Liver (tissue), 9 donors: Measurements from ENCODE around the gene NECTIN4. TPM values are rescaled to one million over a fixed set of nuclear protein-coding genes. Genes with fewer than 3 reads are reported as not detected.

Experiments
- DNase-seq: peaks from one replicate; pipeline ENCODE4 v3.0.0-alpha.2; 2017; ENCODE audit warnings: low spot score
- H3K27ac ChIP-seq, 2 donors: one replicate each; pipeline ENCODE4 v1.7.0; 2013; ENCODE audit warnings: inconsistent platforms in 2 of 2, low read length in 2 of 2, control low read depth in 1 of 2, low read depth in 1 of 2, mild to moderate bottlenecking in 1 of 2
- H3K27me3 ChIP-seq, 4 donors: one replicate each; pipeline versions ENCODE4 v1.6.1 to v1.7.0; 2013; ENCODE audit warnings: low read length in 3 of 4, inconsistent platforms in 1 of 4, mild to moderate bottlenecking in 1 of 4, moderate library complexity in 1 of 4; ENCODE audit not compliant: control insufficient read depth in 4 of 4, insufficient read depth in 4 of 4
- H3K36me3 ChIP-seq, 4 donors: one replicate each; pipeline versions ENCODE4 v1.6.1 to v1.7.0; 2013; ENCODE audit warnings: low read length in 3 of 4, mild to moderate bottlenecking in 3 of 4, low read depth in 1 of 4, moderate library complexity in 1 of 4; ENCODE audit not compliant: control insufficient read depth in 4 of 4, insufficient read depth in 3 of 4
- H3K4me1 ChIP-seq, 4 donors: one replicate each; pipeline versions ENCODE4 v1.6.1 to v1.7.0; 2013; ENCODE audit warnings: low read length in 3 of 4, mild to moderate bottlenecking in 3 of 4, moderate library complexity in 1 of 4; ENCODE audit not compliant: control insufficient read depth in 4 of 4, insufficient read depth in 4 of 4
- H3K4me3 ChIP-seq, 3 donors: one replicate each; pipeline versions ENCODE4 v1.6.1 to v1.7.0; 2013; ENCODE audit warnings: low read length in 3 of 3, control low read depth in 1 of 3, low read depth in 1 of 3, mild to moderate bottlenecking in 1 of 3
- H3K9ac ChIP-seq, 2 donors: one replicate each; pipeline ENCODE4 v1.7.0; 2013; ENCODE audit warnings: low read length in 2 of 2, mild to moderate bottlenecking in 2 of 2, moderate library complexity in 2 of 2, control low read depth in 1 of 2, low read depth in 1 of 2
- H3K9me3 ChIP-seq, 4 donors: one replicate each; pipeline versions ENCODE4 v1.6.1 to v1.7.0; 2013; ENCODE audit warnings: low read length in 3 of 4; ENCODE audit not compliant: control insufficient read depth in 4 of 4
- FOXA2 ChIP-seq: IDR thresholded peaks from 2 replicates; pipeline ENCODE4 v1.6.1; 2016; ENCODE audit warnings: antibody characterized with exemption
- HNF4A ChIP-seq, 2 donors: conservative IDR thresholded peaks; 2 replicates each; pipeline ENCODE4 v1.6.1; 2016; ENCODE audit warnings: antibody characterized with exemption in 2 of 2, mild to moderate bottlenecking in 2 of 2
- JUND ChIP-seq, 2 donors: IDR thresholded peaks; 2 replicates each; pipeline ENCODE4 v1.6.1; 2016; ENCODE audit warnings: antibody characterized with exemption in 2 of 2
- RAD21 ChIP-seq, 2 donors: IDR thresholded peaks; 2 replicates each; pipeline ENCODE4 v1.6.1; 2016; ENCODE audit warnings: antibody characterized with exemption in 2 of 2, mild to moderate bottlenecking in 2 of 2
- RXRA ChIP-seq, 2 donors: IDR thresholded peaks; 2 replicates each; pipeline ENCODE4 v1.6.1; 2017 to 2018; ENCODE audit warnings: antibody characterized with exemption in 2 of 2, mild to moderate bottlenecking in 1 of 2
- SP1 ChIP-seq: IDR thresholded peaks from 2 replicates; pipeline ENCODE4 v1.6.1; 2018; ENCODE audit warnings: antibody characterized with exemption, mild to moderate bottlenecking
- TAF1 ChIP-seq: conservative IDR thresholded peaks from 2 replicates; pipeline ENCODE4 v1.6.1; 2016; ENCODE audit warnings: antibody characterized with exemption, mild to moderate bottlenecking
- YY1 ChIP-seq: IDR thresholded peaks from 2 replicates; pipeline ENCODE4 v1.6.1; 2016; ENCODE audit warnings: antibody characterized with exemption, mild to moderate bottlenecking
- WGBS: extraction: QIAGEN DNeasy Blood & Tissue Kit; methylation state at CpG from one replicate; pipeline ENCODE4 v1.1.7; 2013; 5-methylcytosine and 5-hydroxymethylcytosine counted together
- polyA plus RNA-seq, 2 donors: library from polyadenylated mRNA; stranded (reverse) in 1 of 2; unstranded in 1 of 2; fragments of 200-250 nt in 1 of 2; fragments of >200 nt in 1 of 2; fragmentation: Nextera tagmentation in 1 of 2; extraction: Ambion mirVana in 1 of 2; gene quantifications; one replicate each; pipeline versions ENCODE4 v1.2.1 to v1.2.3, GENCODE V29; 2013 to 2015
- total RNA-seq, 2 donors: library from RNA; depleted of rRNA; stranded (reverse); fragments of >200 nt; gene quantifications; one replicate each; pipeline ENCODE4 v1.2.3, GENCODE V29; 2014
- TF ChIP-seq, protein P1 (sequence below): IDR thresholded peaks from 2 replicates; pipeline ENCODE4 v1.6.1; 2016; ENCODE audit warnings: antibody characterized with exemption
- TF ChIP-seq, protein P2 (sequence below): IDR thresholded peaks from 2 replicates; pipeline ENCODE4 v1.6.1; 2016; ENCODE audit warnings: antibody characterized with exemption
- TF ChIP-seq, protein P3 (sequence below): IDR thresholded peaks from 2 replicates; pipeline ENCODE4 v1.6.1; 2016; ENCODE audit warnings: antibody characterized with exemption
- TF ChIP-seq, protein P4 (sequence below): IDR thresholded peaks from 2 replicates; pipeline ENCODE4 v1.6.1; 2016; ENCODE audit warnings: antibody characterized with exemption, mild to moderate bottlenecking
- TF ChIP-seq, protein P5 (sequence below): fragments of 150-350 bp; IDR thresholded peaks from 2 replicates; pipeline ENCODE4 v1.5.1; 2017; ENCODE audit warnings: improper control_type of control experiment, low read depth, low read length; ENCODE audit not compliant: missing input control
- donor health status: healthy.
- donor health status: healthy.
- donor health status: healthy.
- donor health status: healthy.
- donor health status: healthy.

The NECTIN4 gene
- total and polyA plus RNA-seq, 4 donors, result 0.01 TPM; not detected in 3

DNA sequence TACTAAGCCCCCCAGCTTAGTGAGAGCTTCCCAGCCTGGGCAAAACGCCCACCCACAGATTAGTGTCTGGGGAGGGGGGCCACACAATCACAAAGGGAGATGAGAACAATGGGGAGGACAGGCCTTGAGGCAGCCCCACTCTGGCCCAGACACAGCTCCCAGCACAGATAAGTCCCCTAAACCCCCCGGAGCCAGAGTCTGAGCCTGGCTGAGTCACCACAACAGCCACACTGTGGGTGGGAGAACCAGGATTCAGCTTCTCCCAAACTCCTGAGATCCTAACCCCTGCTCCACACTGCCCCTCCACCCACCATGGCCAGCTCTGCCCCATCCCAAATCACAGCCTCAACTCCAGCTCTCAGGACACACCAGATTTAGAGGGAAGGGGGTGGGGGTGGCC is 4.2 kb downstream of the NECTIN4 start:
- H3K27me3 ChIP-seq, result no peaks in the 10 kb centered on the region
- no peaks in the 10 kb centered on the region for H3K9me3 ChIP-seq
- H3K36me3 ChIP-seq, result no peaks in the 10 kb centered on the region
- TF ChIP-seq RAD21 (IDR thresholded peaks at IDR 0.05), result no peak
- TF ChIP-seq, protein P1, sequence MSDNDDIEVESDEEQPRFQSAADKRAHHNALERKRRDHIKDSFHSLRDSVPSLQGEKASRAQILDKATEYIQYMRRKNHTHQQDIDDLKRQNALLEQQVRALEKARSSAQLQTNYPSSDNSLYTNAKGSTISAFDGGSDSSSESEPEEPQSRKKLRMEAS, result no peak
- WGBS, result 82% methylated on average over 2 of the region's 2 CpGs
- peaks cover 0 to 1% (median 0%) of the 10 kb centered on the region in 4 donors for H3K4me1 ChIP-seq
- no peak overlapping the region for H3K27ac ChIP-seq
- H3K9ac ChIP-seq, result no peak overlapping the region
- DNase-seq, result no peak
- H3K4me3 ChIP-seq, result no peak overlapping the region

DNA sequence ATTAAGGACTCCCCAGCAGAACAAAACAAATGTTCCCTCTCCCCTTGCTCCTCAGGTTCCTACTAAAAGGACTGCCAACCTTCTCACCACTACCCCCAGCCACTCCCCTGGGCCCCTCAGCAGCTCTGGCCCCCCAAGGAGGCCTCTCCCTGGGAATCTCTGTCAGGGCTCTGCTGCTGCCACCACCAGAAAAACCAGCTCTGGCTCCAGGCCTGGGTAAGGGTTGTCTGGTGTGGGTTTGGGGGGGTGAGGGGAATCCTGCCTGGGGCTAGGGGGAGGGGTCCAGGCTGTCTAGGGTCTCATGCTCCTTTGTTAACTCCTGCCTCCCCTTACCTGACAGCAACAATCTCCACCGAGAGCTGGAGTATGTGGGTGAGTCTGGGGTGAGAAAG is 4.8 kb downstream of the NECTIN4 start:
- no peak overlapping the region for H3K9ac ChIP-seq
- H3K4me3 ChIP-seq, result no peak overlapping the region
- H3K27ac ChIP-seq, result no peak overlapping the region
- H3K4me1 ChIP-seq, result peaks cover 0 to 1% (median 0%) of the 10 kb centered on the region in 4 donors
- 100% methylated on average over 1 of the region's 1 CpG for WGBS
- no peaks in the 10 kb centered on the region for H3K27me3 ChIP-seq
- no peaks in the 10 kb centered on the region for H3K9me3 ChIP-seq
- no peaks in the 10 kb centered on the region for H3K36me3 ChIP-seq
- no peak for DNase-seq
- TF ChIP-seq, protein P2, sequence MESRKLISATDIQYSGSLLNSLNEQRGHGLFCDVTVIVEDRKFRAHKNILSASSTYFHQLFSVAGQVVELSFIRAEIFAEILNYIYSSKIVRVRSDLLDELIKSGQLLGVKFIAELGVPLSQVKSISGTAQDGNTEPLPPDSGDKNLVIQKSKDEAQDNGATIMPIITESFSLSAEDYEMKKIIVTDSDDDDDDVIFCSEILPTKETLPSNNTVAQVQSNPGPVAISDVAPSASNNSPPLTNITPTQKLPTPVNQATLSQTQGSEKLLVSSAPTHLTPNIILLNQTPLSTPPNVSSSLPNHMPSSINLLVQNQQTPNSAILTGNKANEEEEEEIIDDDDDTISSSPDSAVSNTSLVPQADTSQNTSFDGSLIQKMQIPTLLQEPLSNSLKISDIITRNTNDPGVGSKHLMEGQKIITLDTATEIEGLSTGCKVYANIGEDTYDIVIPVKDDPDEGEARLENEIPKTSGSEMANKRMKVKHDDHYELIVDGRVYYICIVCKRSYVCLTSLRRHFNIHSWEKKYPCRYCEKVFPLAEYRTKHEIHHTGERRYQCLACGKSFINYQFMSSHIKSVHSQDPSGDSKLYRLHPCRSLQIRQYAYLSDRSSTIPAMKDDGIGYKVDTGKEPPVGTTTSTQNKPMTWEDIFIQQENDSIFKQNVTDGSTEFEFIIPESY, result no peak
- TF ChIP-seq JUND (IDR thresholded peaks at IDR 0.05), result no peak
- TF ChIP-seq, protein P3, sequence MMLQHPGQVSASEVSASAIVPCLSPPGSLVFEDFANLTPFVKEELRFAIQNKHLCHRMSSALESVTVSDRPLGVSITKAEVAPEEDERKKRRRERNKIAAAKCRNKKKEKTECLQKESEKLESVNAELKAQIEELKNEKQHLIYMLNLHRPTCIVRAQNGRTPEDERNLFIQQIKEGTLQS, result no peak
- TF ChIP-seq RAD21 (IDR thresholded peaks at IDR 0.05), result no peak
- TF ChIP-seq, protein P4, sequence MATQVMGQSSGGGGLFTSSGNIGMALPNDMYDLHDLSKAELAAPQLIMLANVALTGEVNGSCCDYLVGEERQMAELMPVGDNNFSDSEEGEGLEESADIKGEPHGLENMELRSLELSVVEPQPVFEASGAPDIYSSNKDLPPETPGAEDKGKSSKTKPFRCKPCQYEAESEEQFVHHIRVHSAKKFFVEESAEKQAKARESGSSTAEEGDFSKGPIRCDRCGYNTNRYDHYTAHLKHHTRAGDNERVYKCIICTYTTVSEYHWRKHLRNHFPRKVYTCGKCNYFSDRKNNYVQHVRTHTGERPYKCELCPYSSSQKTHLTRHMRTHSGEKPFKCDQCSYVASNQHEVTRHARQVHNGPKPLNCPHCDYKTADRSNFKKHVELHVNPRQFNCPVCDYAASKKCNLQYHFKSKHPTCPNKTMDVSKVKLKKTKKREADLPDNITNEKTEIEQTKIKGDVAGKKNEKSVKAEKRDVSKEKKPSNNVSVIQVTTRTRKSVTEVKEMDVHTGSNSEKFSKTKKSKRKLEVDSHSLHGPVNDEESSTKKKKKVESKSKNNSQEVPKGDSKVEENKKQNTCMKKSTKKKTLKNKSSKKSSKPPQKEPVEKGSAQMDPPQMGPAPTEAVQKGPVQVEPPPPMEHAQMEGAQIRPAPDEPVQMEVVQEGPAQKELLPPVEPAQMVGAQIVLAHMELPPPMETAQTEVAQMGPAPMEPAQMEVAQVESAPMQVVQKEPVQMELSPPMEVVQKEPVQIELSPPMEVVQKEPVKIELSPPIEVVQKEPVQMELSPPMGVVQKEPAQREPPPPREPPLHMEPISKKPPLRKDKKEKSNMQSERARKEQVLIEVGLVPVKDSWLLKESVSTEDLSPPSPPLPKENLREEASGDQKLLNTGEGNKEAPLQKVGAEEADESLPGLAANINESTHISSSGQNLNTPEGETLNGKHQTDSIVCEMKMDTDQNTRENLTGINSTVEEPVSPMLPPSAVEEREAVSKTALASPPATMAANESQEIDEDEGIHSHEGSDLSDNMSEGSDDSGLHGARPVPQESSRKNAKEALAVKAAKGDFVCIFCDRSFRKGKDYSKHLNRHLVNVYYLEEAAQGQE, result no peak

DNA sequence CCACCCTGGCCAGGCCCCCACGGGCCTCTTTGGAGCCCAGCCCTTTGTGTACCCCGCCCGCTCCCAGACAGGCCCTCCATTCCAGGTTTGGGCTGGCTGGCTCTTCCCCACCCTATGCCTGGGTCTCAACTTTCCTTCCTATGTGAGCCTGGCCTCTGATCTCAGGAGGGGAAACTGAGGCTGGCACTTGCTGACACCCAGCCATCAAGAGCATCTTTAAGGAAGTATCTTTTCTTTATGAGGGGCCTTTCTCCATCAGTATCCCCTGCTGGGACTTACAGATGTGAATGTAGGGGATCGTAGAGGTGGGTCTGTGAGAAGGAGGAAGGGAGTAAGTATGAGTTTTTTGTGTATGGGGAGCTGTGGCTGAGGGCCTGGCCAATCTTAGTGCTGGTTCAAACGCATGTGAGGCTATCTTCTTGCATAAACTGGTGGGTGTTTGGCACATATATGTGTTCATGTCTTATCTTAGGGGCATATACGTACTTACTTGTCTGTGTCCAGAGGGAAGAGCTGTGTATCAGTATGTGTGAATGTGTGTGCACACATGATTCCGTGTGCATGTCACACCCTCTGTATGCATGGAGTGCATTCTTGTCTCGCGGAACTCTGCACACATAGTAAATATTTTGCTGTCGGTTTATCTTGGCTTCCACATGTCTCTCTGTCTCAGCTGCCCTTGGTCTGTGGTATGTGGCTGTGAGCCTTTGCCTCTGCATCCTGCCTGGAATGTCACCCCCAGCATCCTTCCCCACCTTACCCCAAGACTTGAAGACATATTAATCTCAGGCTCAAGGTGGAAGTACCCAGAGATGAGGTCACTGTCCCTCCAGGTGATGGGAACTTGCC is 5.4 kb downstream of the NECTIN4 start:
- no peak overlapping the region for H3K27ac ChIP-seq
- no peaks in the 10 kb centered on the region for H3K9me3 ChIP-seq
- WGBS, result 82% methylated on average over 10 of the region's 10 CpGs
- H3K9ac ChIP-seq, result no peak overlapping the region
- H3K27me3 ChIP-seq, result no peaks in the 10 kb centered on the region
- H3K4me3 ChIP-seq, result no peak overlapping the region
- H3K4me1 ChIP-seq, result no peaks in the 10 kb centered on the region
- DNase-seq, result no peak
- H3K36me3 ChIP-seq, result no peaks in the 10 kb centered on the region
- TF ChIP-seq, protein P2, result no peak
- no peak for TF ChIP-seq FOXA2
- no peak for TF ChIP-seq YY1
- no peak for TF ChIP-seq RAD21 (IDR thresholded peaks at IDR 0.05)
- TF ChIP-seq RXRA (IDR thresholded peaks at IDR 0.05), result no peak
- TF ChIP-seq, protein P5, sequence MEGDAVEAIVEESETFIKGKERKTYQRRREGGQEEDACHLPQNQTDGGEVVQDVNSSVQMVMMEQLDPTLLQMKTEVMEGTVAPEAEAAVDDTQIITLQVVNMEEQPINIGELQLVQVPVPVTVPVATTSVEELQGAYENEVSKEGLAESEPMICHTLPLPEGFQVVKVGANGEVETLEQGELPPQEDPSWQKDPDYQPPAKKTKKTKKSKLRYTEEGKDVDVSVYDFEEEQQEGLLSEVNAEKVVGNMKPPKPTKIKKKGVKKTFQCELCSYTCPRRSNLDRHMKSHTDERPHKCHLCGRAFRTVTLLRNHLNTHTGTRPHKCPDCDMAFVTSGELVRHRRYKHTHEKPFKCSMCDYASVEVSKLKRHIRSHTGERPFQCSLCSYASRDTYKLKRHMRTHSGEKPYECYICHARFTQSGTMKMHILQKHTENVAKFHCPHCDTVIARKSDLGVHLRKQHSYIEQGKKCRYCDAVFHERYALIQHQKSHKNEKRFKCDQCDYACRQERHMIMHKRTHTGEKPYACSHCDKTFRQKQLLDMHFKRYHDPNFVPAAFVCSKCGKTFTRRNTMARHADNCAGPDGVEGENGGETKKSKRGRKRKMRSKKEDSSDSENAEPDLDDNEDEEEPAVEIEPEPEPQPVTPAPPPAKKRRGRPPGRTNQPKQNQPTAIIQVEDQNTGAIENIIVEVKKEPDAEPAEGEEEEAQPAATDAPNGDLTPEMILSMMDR, result no peak
- TF ChIP-seq HNF4A (conservative IDR thresholded peaks at IDR 0.05), result no peak
- no peak for TF ChIP-seq JUND (IDR thresholded peaks at IDR 0.05)
- no peak for TF ChIP-seq SP1
- no peak for TF ChIP-seq TAF1
- TF ChIP-seq, protein P1, result no peak
